H9 (cell line): ENCODE results near the gene ERC2. TPM values are rescaled to one million over a fixed set of nuclear protein-coding genes. Genes with fewer than 3 reads are reported as not detected.

ENCODE experiments used
- DNase-seq: peaks from one replicate; pipeline ENCODE4 v3.0.0-alpha.2; 2017
- H2AFZ ChIP-seq: one replicate; pipeline ENCODE4 v1.6.1; 2013; ENCODE audit warnings: mild to moderate bottlenecking, low read length, control low read depth, moderate library complexity
- H2AK5ac ChIP-seq: 2 replicates; pipeline ENCODE4 v1.6.1; 2013; ENCODE audit warnings: low read length, control low read depth, mixed read lengths; ENCODE audit not compliant: insufficient read length
- H2BK120ac ChIP-seq: one replicate; pipeline ENCODE4 v1.6.1; 2013; ENCODE audit warnings: low read depth, mild to moderate bottlenecking, low read length, control low read depth, inconsistent platforms; ENCODE audit not compliant: poor library complexity, severe bottlenecking
- H2BK12ac ChIP-seq: 2 replicates; pipeline ENCODE4 v1.6.1; 2013; ENCODE audit warnings: low read length, control low read depth, mixed read lengths, low read depth; ENCODE audit not compliant: insufficient read length
- H2BK15ac ChIP-seq: 2 replicates; pipeline ENCODE4 v1.6.1; 2013; ENCODE audit warnings: low read depth, low read length, control low read depth
- H2BK20ac ChIP-seq: one replicate; pipeline ENCODE4 v1.6.1; 2013; ENCODE audit warnings: low read depth, mild to moderate bottlenecking, low read length, control low read depth, inconsistent platforms; ENCODE audit not compliant: poor library complexity, severe bottlenecking
- H2BK5ac ChIP-seq: 2 replicates; pipeline ENCODE4 v1.6.1; 2013; ENCODE audit warnings: low read length, control low read depth, mixed read lengths; ENCODE audit not compliant: insufficient read length
- H3K14ac ChIP-seq: 2 replicates; pipeline ENCODE4 v1.6.1; 2013; ENCODE audit warnings: low read length, control low read depth; ENCODE audit not compliant: insufficient read depth
- H3K18ac ChIP-seq: 2 replicates; pipeline ENCODE4 v1.6.1; 2013; ENCODE audit warnings: low read depth, mild to moderate bottlenecking, mixed read lengths, low read length, control low read depth; ENCODE audit not compliant: insufficient read length
- H3K23ac ChIP-seq: 2 replicates; pipeline ENCODE4 v1.6.1; 2013; ENCODE audit warnings: low read length, control low read depth, mixed read lengths, low read depth; ENCODE audit not compliant: insufficient read length
- H3K23me2 ChIP-seq: 2 replicates; pipeline ENCODE4 v1.6.1; 2013; ENCODE audit warnings: low read depth, mild to moderate bottlenecking, mixed read lengths, low read length, control low read depth; ENCODE audit not compliant: insufficient read length, poor library complexity, severe bottlenecking
- H3K27ac ChIP-seq: 2 replicates; pipeline ENCODE4 v1.5.1; 2013; ENCODE audit warnings: low read length, control low read depth, mixed read lengths, low read depth; ENCODE audit not compliant: insufficient read length
- H3K27me3 ChIP-seq: 2 replicates; pipeline ENCODE4 v1.6.1; 2013; ENCODE audit warnings: low read length, control low read depth, inconsistent platforms; ENCODE audit not compliant: insufficient read depth
- H3K4ac ChIP-seq: 2 replicates; pipeline ENCODE4 v1.6.1; 2013; ENCODE audit warnings: low read depth, mild to moderate bottlenecking, control low read depth, inconsistent platforms, low read length, moderate library complexity
- H3K4me1 ChIP-seq: 2 replicates; pipeline ENCODE4 v1.6.1; 2013; ENCODE audit warnings: low read length, control low read depth, inconsistent platforms; ENCODE audit not compliant: insufficient read depth
- H3K4me2 ChIP-seq: 2 replicates; pipeline ENCODE4 v1.6.1; 2013; ENCODE audit warnings: low read length, control low read depth, mixed read lengths; ENCODE audit not compliant: insufficient read length, insufficient read depth
- H3K56ac ChIP-seq: 2 replicates; pipeline ENCODE4 v1.6.1; 2013; ENCODE audit warnings: low read depth, mild to moderate bottlenecking, mixed read lengths, low read length, control low read depth; ENCODE audit not compliant: insufficient read length
- H3K79me1 ChIP-seq: 2 replicates; pipeline ENCODE4 v1.6.1; 2013; ENCODE audit warnings: low read depth, mild to moderate bottlenecking, moderate library complexity, low read length, control low read depth, inconsistent platforms; ENCODE audit not compliant: insufficient read depth, poor library complexity, severe bottlenecking
- H3K79me2 ChIP-seq: 2 replicates; pipeline ENCODE4 v1.6.1; 2013; ENCODE audit warnings: low read length, control low read depth, inconsistent platforms; ENCODE audit not compliant: insufficient read depth
- H3K9ac ChIP-seq: 2 replicates; pipeline ENCODE4 v1.6.1; 2013; ENCODE audit warnings: low read length, control low read depth, mixed read lengths; ENCODE audit not compliant: insufficient read length; ENCODE audit errors: extremely low read depth
- H3K9me3 ChIP-seq: one replicate; pipeline ENCODE4 v1.6.1; 2013; ENCODE audit warnings: low read depth, low read length, inconsistent platforms; ENCODE audit not compliant: control insufficient read depth
- H3T11ph ChIP-seq: one replicate; pipeline ENCODE4 v1.6.1; 2013; ENCODE audit warnings: mild to moderate bottlenecking, low read length, control low read depth, inconsistent platforms
- H4K20me1 ChIP-seq: one replicate; pipeline ENCODE4 v1.6.1; 2013; ENCODE audit not compliant: control insufficient read depth, insufficient read length, insufficient read depth
- H4K5ac ChIP-seq: 2 replicates; pipeline ENCODE4 v1.6.1; 2013; ENCODE audit warnings: low read depth, mild to moderate bottlenecking, mixed read lengths, low read length, control low read depth; ENCODE audit not compliant: insufficient read length
- H4K8ac ChIP-seq: replicated peaks from 2 replicates; pipeline ENCODE4 v1.6.1; 2013; ENCODE audit warnings: low read length, control low read depth, mixed read lengths, low read depth; ENCODE audit not compliant: insufficient read length
- H4K91ac ChIP-seq: 2 replicates; pipeline ENCODE4 v1.6.1; 2013; ENCODE audit warnings: low read depth, mild to moderate bottlenecking, moderate library complexity, mixed read lengths, low read length, control low read depth; ENCODE audit not compliant: insufficient read length
- H3K27ac Mint-ChIP-seq, 3 experiments: 2 replicates in 2 of 3; 3 replicates in 1 of 3; pipeline ENCODE4 v1.8.0; 2020 to 2021; ENCODE audit warnings: mixed read lengths in 3 of 3, mild to moderate bottlenecking in 1 of 3, moderate library complexity in 1 of 3
- H3K27me3 Mint-ChIP-seq: 2 replicates; pipeline ENCODE4 v1.8.0; 2021; ENCODE audit warnings: low read depth, mild to moderate bottlenecking, moderate library complexity, mixed read lengths
- H3K36me3 Mint-ChIP-seq, 3 experiments: 2 replicates in 2 of 3; 3 replicates in 1 of 3; pipeline ENCODE4 v1.8.0; 2020 to 2021; ENCODE audit warnings: low read depth in 3 of 3, mixed read lengths in 3 of 3; ENCODE audit not compliant: insufficient read depth in 1 of 3
- H3K4me1 Mint-ChIP-seq, 2 experiments: 2 replicates each; pipeline ENCODE4 v1.8.0; 2020; ENCODE audit warnings: mixed read lengths in 2 of 2
- H3K4me3 Mint-ChIP-seq, 2 experiments: 2 replicates in 1 of 2; 3 replicates in 1 of 2; pipeline ENCODE4 v1.8.0; 2020 to 2021; ENCODE audit warnings: mild to moderate bottlenecking in 2 of 2, mixed read lengths in 2 of 2, moderate library complexity in 1 of 2
- H3K9me3 Mint-ChIP-seq, 2 experiments: 2 replicates in 1 of 2; 3 replicates in 1 of 2; pipeline ENCODE4 v1.8.0; 2020; ENCODE audit warnings: mild to moderate bottlenecking in 2 of 2, mixed read lengths in 2 of 2, moderate library complexity in 1 of 2
- CTCF ChIP-seq: fragments of 200-600 bp; sonication (generic); conservative IDR thresholded peaks from 3 replicates; pipeline ENCODE4 v1.8.0; 2021; ENCODE audit warnings: antibody characterized with exemption, mild to moderate bottlenecking
- WGBS: extraction: QIAGEN DNeasy Blood & Tissue Kit; methylation state at CpG from one replicate; pipeline ENCODE4 v1.1.7; 2013; ENCODE audit warnings: missing lambda C conversion rate, low lambda C conversion rate, mixed read lengths; ENCODE audit not compliant: insufficient read length; ENCODE audit errors: extremely low coverage; 5-methylcytosine and 5-hydroxymethylcytosine counted together
- total RNA-seq: library from RNA; stranded (reverse); gene quantifications from 2 replicates; pipeline ENCODE4 v1.2.1, GENCODE V29; 2021

Gene ERC2
- total RNA-seq, 1 experiment from 2014 or later = 15.4 TPM

- no peak overlapping the region for H4K91ac ChIP-seq
- no peak overlapping the region for H2BK20ac ChIP-seq
- no peaks in the 10 kb centered on the region for H3K27me3 ChIP-seq
- no CpG with 5 or more reads among the region's 2 CpGs for WGBS
- H3K4ac ChIP-seq = no peak overlapping the region
- H2BK5ac ChIP-seq = no peak overlapping the region
- DNase-seq = no peak
- H3K18ac ChIP-seq = no peak overlapping the region
- no peak overlapping the region for H3K23ac ChIP-seq
- no peak overlapping the region for H3K4me3 Mint-ChIP-seq
- H4K8ac ChIP-seq = no peak overlapping the region
- H4K5ac ChIP-seq = no peak overlapping the region
- no peak overlapping the region for H2AK5ac ChIP-seq
- H2BK120ac ChIP-seq = no peak overlapping the region
- H3K27me3 Mint-ChIP-seq = no peaks in the 10 kb centered on the region
- no peaks in the 10 kb centered on the region for H3K9me3 Mint-ChIP-seq
- no peaks in the 10 kb centered on the region for H3K23me2 ChIP-seq
- peaks cover 3% of the 10 kb centered on the region; the same call in 1 of the 2 replicates for H3K4me1 ChIP-seq
- no peak overlapping the region for H2AFZ ChIP-seq
- H3K4me1 Mint-ChIP-seq = peaks cover 7 to 14% of the 10 kb centered on the region in 2 experiments
- H3K4me2 ChIP-seq = no peak overlapping the region
- H3T11ph ChIP-seq = no peak overlapping the region
- no peaks in the 10 kb centered on the region for H4K20me1 ChIP-seq
- no peak overlapping the region for H2BK12ac ChIP-seq
- H3K79me1 ChIP-seq = no peaks in the 10 kb centered on the region
- TF ChIP-seq CTCF = no peak
- H3K9ac ChIP-seq = no peak overlapping the region
- H2BK15ac ChIP-seq = no peak overlapping the region
- no peaks in the 10 kb centered on the region for H3K79me2 ChIP-seq
- H3K27ac ChIP-seq = no peak overlapping the region
- H3K36me3 Mint-ChIP-seq = peaks cover 0 to 4% (median 1%) of the 10 kb centered on the region in 3 experiments; a peak in 3 of 7 replicates
- H3K56ac ChIP-seq = no peak overlapping the region
- no peak overlapping the region for H3K14ac ChIP-seq
- H3K9me3 ChIP-seq = no peaks in the 10 kb centered on the region
- H3K27ac Mint-ChIP-seq = no peak overlapping the region
Observed at GRCh38 chr3:56136514-56136913, 331.8 kb downstream of the ERC2 start.
